Osteoblast (primary cell): Measurements from ENCODE around the gene KIRREL3. TPM values are rescaled to one million over a fixed set of nuclear protein-coding genes. Genes with fewer than 3 reads are reported as not detected.
"Not testable (repeated sequence)": the region's sequence is repeated elsewhere in the genome, so short reads cannot be mapped to it uniquely, and the experiment has no call there.

Experiments used
- DNase-seq: peaks from one replicate; pipeline ENCODE4 v3.0.0; 2011; ENCODE audit warnings: low spot score, mixed read lengths; ENCODE audit not compliant: insufficient read length; ENCODE audit errors: missing footprints
- H2AFZ ChIP-seq: 2 replicates; pipeline ENCODE4 v1.6.0; 2011; ENCODE audit warnings: mild to moderate bottlenecking, low read length
- H3K27ac ChIP-seq: 2 replicates; pipeline ENCODE4 v1.5.1; 2011; ENCODE audit warnings: mild to moderate bottlenecking, low read depth, low read length, moderate library complexity
- H3K27me3 ChIP-seq: 2 replicates; pipeline ENCODE4 v1.6.0; 2012; ENCODE audit warnings: mild to moderate bottlenecking, control low read depth, inconsistent platforms, low read length, moderate library complexity; ENCODE audit not compliant: insufficient read depth
- H3K36me3 ChIP-seq: 2 replicates; pipeline ENCODE4 v1.5.1; 2011; ENCODE audit warnings: mild to moderate bottlenecking, low read length, control low read depth, moderate library complexity; ENCODE audit not compliant: insufficient read depth
- H3K4me1 ChIP-seq: 2 replicates; pipeline ENCODE4 v1.5.1; 2011; ENCODE audit warnings: mild to moderate bottlenecking, low read length, control low read depth, moderate library complexity; ENCODE audit not compliant: insufficient read depth
- H3K4me2 ChIP-seq: 2 replicates; pipeline ENCODE4 v1.6.0; 2011; ENCODE audit warnings: mild to moderate bottlenecking, low read length; ENCODE audit not compliant: insufficient read depth
- H3K4me3 ChIP-seq: fragments of 200-600 bp; sonication (generic); 3 replicates; pipeline ENCODE4 v1.5.1; 2012; ENCODE audit warnings: mild to moderate bottlenecking, low read length, inconsistent platforms; ENCODE audit not compliant: insufficient read depth
- H3K79me2 ChIP-seq: 2 replicates; pipeline ENCODE4 v1.6.0; 2012; ENCODE audit warnings: mild to moderate bottlenecking, low read length, control low read depth, inconsistent platforms; ENCODE audit not compliant: insufficient read depth
- H3K9me3 ChIP-seq: 2 replicates; pipeline ENCODE4 v1.5.1; 2011; ENCODE audit warnings: low read depth, low read length, control low read depth
- H4K20me1 ChIP-seq: 2 replicates; pipeline ENCODE4 v1.6.0; 2012; ENCODE audit warnings: mild to moderate bottlenecking, low read length, control low read depth; ENCODE audit not compliant: insufficient read depth
- CTCF ChIP-seq: IDR thresholded peaks from 2 replicates; pipeline ENCODE4 v1.5.1; 2011; ENCODE audit warnings: mild to moderate bottlenecking, low read depth, low read length, moderate library complexity; ENCODE audit errors: extremely low read depth
- total RNA-seq: library from RNA; depleted of rRNA; stranded (reverse); fragments of >200 nt; gene quantifications from 2 replicates; pipeline ENCODE4 v1.2.3, GENCODE V29; 2012

Gene KIRREL3
- total RNA-seq, 1 donor: 3.6 TPM

DNA sequence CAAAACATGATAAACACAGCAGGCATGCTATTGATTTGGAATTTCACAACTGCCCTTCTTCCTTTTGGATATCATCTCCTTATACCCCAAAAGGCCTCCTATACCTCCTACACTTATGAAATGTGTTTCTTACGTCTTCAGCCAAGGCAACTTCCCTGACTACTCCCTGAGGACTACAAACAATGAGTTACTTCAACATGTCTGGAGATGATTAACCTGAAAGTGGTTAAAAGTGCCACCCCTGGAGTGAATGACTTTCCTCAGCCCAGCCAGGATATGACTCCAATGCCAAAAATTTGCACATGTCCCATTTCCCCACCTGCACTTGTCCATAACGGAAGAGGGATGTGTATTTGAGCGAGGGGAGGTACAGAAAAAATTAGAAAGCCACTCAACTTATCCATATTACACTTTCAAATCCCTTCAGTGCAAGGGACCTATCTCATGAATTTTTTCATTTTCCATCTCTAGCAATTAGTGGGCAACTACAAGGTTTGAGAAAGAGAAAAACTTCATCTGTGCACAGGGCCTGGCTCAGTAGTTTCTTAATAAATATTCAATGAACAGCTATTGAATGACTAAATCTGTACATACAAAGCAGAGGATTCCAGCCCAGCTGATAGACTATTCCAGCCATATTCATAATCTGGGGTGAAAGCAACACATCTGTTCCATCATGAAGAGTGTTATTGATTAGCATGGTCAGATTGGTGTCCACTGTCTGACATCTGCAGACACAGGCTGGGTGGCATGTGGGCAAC lies 36.8 kb downstream of the KIRREL3 start:
- H3K27ac ChIP-seq: no peak overlapping the region
- TF ChIP-seq CTCF: no peak
- no peaks in the 10 kb centered on the region for H3K27me3 ChIP-seq
- no peak overlapping the region for H3K4me2 ChIP-seq
- DNase-seq: no peak
- peaks cover 10% of the 10 kb centered on the region for H3K4me1 ChIP-seq
- H2AFZ ChIP-seq: no peak overlapping the region
- H3K9me3 ChIP-seq: no peaks in the 10 kb centered on the region
- peaks cover 3% of the 10 kb centered on the region for H3K36me3 ChIP-seq
- H4K20me1 ChIP-seq: no peaks in the 10 kb centered on the region
- H3K79me2 ChIP-seq: peaks cover 22% of the 10 kb centered on the region
- no peak overlapping the region for H3K4me3 ChIP-seq

DNA sequence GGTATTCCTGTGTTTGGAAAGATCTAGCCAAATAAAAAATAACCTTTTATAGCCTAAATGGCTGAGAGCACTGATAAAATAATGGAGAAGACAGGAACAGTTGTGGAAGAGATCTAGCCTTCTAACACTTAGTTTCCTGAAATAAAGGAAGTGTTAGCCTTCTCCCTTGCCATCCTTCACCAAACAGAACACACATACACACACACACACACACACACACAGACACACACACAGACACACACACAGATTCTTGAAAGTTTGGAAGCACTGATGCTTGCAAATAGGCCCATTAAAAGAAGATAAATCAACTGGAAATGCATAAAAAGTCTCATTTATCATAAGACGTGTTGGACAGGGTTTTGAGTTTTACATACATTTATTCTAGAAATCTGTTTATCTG lies 37.5 kb downstream of the KIRREL3 start:
- H3K9me3 ChIP-seq: no peaks in the 10 kb centered on the region
- peaks cover 3% of the 10 kb centered on the region for H3K36me3 ChIP-seq
- TF ChIP-seq CTCF: no peak
- H3K27ac ChIP-seq: no peak overlapping the region
- H3K27me3 ChIP-seq: no peaks in the 10 kb centered on the region
- H2AFZ ChIP-seq: no peak overlapping the region
- no peak overlapping the region for H3K4me3 ChIP-seq
- no peak overlapping the region for H3K4me2 ChIP-seq
- H3K79me2 ChIP-seq: peaks cover 25% of the 10 kb centered on the region
- H4K20me1 ChIP-seq: peaks cover 3% of the 10 kb centered on the region
- peaks cover 10% of the 10 kb centered on the region for H3K4me1 ChIP-seq
- no peak for DNase-seq

DNA sequence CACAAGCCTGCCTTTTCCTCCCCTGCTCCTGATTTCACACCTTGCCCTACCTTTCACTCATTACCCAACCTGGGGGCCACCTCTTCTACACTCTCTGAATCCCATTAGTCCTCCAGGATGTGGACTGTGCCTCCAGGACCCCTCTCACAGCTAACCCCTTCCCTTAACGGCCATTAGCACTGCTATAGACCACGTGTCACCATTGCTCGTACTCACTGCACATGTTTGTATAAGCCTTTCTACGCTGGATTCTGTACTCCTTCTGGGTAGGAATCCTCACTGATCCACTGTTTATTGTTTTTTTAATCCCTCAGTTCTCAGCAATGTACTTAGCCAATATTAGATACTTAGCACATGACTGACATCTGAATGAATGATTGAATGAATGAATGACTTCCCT lies 40.9 kb downstream of the KIRREL3 start:
- Histone ChIP-seq H3K4me1 (peaks cover 10% of the 10 kb centered on the region), H3K27ac (no peak overlapping the region), H3K4me3 (no peak overlapping the region), H3K79me2 (peaks cover 23% of the 10 kb centered on the region), H3K36me3 (peaks cover 3% of the 10 kb centered on the region), H3K27me3 (no peaks in the 10 kb centered on the region), H3K9me3 (no peaks in the 10 kb centered on the region), H3K4me2 (no peak overlapping the region), H4K20me1 (peaks cover 3% of the 10 kb centered on the region), H2AFZ (no peak overlapping the region)
- TF ChIP-seq CTCF: no peak
- no peak for DNase-seq

DNA sequence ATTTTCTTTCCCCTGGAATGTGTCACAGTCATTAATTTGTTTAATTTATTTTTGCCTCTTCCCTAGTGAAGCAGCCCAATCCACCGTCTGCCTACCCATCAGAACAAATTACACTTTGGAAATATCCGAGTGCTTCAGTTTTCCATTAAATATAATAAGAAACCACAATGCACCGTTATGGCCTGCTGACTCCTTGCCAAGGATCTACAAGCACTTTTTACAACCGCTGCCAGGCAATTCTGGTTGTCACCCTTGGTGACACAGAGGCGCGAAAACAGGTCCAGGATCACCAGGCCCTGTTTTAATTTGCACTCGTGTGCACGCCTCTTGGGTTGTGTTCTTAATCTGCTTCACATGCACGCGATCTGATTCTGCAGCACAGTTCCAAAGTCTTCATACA lies 43.9 kb downstream of the KIRREL3 start:
- Histone ChIP-seq H4K20me1 (peaks cover 3% of the 10 kb centered on the region), H3K4me2 (no peak overlapping the region), H3K4me1 (no peaks in the 10 kb centered on the region), H2AFZ (no peak overlapping the region), H3K27ac (no peak overlapping the region), H3K4me3 (no peak overlapping the region), H3K9me3 (no peaks in the 10 kb centered on the region), H3K79me2 (peaks cover 17% of the 10 kb centered on the region), H3K36me3 (no peaks in the 10 kb centered on the region), H3K27me3 (no peaks in the 10 kb centered on the region)
- TF ChIP-seq CTCF: no peak
- DNase-seq: no peak

DNA sequence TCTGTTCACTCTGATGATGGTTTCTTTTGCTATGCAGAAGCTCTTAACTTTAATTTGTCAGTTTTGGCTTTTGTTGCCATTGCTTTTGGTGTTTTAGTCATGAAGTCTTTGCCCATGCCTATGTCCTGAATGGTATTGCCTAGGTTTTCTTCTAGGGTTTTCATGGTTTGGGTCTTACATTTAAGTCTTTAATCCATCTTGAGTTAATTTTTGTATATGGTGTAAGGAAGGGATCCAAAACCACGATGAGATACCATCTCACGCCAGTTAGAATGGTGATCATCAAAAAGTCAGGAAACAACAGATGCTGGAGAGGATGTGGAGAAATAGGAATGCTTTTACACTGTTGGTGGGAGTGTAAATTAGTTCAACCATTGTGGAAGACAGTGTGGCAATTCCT lies 48.0 kb downstream of the KIRREL3 start:
- H3K79me2 ChIP-seq, DNase-seq, H3K27ac ChIP-seq, H3K27me3 ChIP-seq, H3K36me3 ChIP-seq, H2AFZ ChIP-seq, H4K20me1 ChIP-seq, H3K9me3 ChIP-seq, H3K4me3 ChIP-seq, H3K4me2 ChIP-seq: not testable (repeated sequence)
- H3K4me1 ChIP-seq: peaks cover 16% of the 10 kb centered on the region
